AG08395 (cell line): ENCODE measurements around the gene CLIC3.
"Not testable (repeated sequence)": the region's sequence is repeated elsewhere in the genome, so short reads cannot be mapped to it uniquely, and the experiment has no call there.

Experiments
- DNase-seq: peaks from one replicate; pipeline ENCODE4 v3.0.0; 2012; ENCODE audit warnings: mixed read lengths, low spot score

Gene CLIC3

GRCh38 chr9:136996361-136997292 lies at the start of gene CLIC3:
TSS of gene CLIC3 (minus strand) at chr9:136996568. CDS start at chr9:136996543, 25 bp downstream.
- no peak for DNase-seq

- peak; percentile 62 for DNase-seq
Observed at GRCh38 chr9:137045294-137046087, 49.1 kb upstream of the CLIC3 start.

GRCh38 chr9:137044502-137045177 lies 48.3 kb upstream of the CLIC3 start:
- no peak for DNase-seq

GRCh38 chr9:137044037-137044436 lies 47.7 kb upstream of the CLIC3 start:
- DNase-seq, result no peak

GRCh38 chr9:137042751-137043727 lies 46.7 kb upstream of the CLIC3 start:
- DNase-seq, result no peak

GRCh38 chr9:137041124-137041523 lies 44.8 kb upstream of the CLIC3 start:
- no peak for DNase-seq

- DNase-seq, result no peak
Observed at GRCh38 chr9:137040568-137040967, 44.2 kb upstream of the CLIC3 start.

- no peak for DNase-seq
Observed at GRCh38 chr9:137039611-137040366, 43.4 kb upstream of the CLIC3 start.

GRCh38 chr9:137038916-137039315 lies 42.5 kb upstream of the CLIC3 start:
- DNase-seq, result no peak

- no peak for DNase-seq
Observed at GRCh38 chr9:137037483-137037882, 41.1 kb upstream of the CLIC3 start.

GRCh38 chr9:137037035-137037434 lies 40.7 kb upstream of the CLIC3 start:
- DNase-seq, result no peak

- no peak for DNase-seq
Observed at GRCh38 chr9:137035937-137036336, 39.6 kb upstream of the CLIC3 start.

GRCh38 chr9:137035507-137035834 lies 39.1 kb upstream of the CLIC3 start:
- DNase-seq, result no peak

- peak; percentile 89 for DNase-seq
Observed at GRCh38 chr9:137034709-137035506, 38.5 kb upstream of the CLIC3 start.

GRCh38 chr9:137034039-137034708 lies 37.8 kb upstream of the CLIC3 start:
- DNase-seq, result no peak

GRCh38 chr9:137033481-137033880 lies 37.1 kb upstream of the CLIC3 start:
- not testable (repeated sequence) for DNase-seq

GRCh38 chr9:137032858-137033257 lies 36.5 kb upstream of the CLIC3 start:
- no peak for DNase-seq

- DNase-seq, result no peak
Observed at GRCh38 chr9:137031904-137032640, 35.7 kb upstream of the CLIC3 start, which contains the start of gene FUT7. TSS of gene FUT7 (minus strand) at chr9:137032088. CDS start at chr9:137031991, 97 bp downstream.
